HL-60 (cell line): ENCODE measurements around the gene UHRF2.

Experiments
- DNase-seq, 2 experiments: peaks; one replicate each; pipeline ENCODE4 v3.0.0-alpha.2; 2010 to 2020; ENCODE audit warnings: low read depth in 1 of 2, low spot score in 1 of 2
- H3K27ac ChIP-seq: fragments of 250-450 bp; sonication (Bioruptor Pico); replicated peaks from 2 replicates; pipeline ENCODE4 v1.5.1; 2020; ENCODE audit warnings: mild to moderate bottlenecking, moderate library complexity
- H3K27me3 ChIP-seq: fragments of 250-450 bp; sonication (Bioruptor Pico); 2 replicates; pipeline ENCODE4 v1.5.1; 2021; ENCODE audit warnings: mild to moderate bottlenecking, moderate library complexity; ENCODE audit not compliant: insufficient read depth, poor library complexity, severe bottlenecking
- H3K4me3 ChIP-seq: replicated peaks from 2 replicates; pipeline ENCODE4 v1.5.1; 2011; ENCODE audit warnings: mild to moderate bottlenecking, control low read depth, low read length; ENCODE audit not compliant: insufficient read depth
- CTCF ChIP-seq: IDR thresholded peaks from one replicate; pipeline ENCODE4 v1.5.1; 2011; ENCODE audit warnings: low read length, control low read depth, inconsistent platforms; ENCODE audit not compliant: insufficient read depth
- GABPA ChIP-seq: IDR thresholded peaks from 2 replicates; pipeline ENCODE4 v1.6.1; 2012; ENCODE audit warnings: low read depth
- POLR2AphosphoS5 ChIP-seq: IDR thresholded peaks from 2 replicates; pipeline ENCODE4 v1.6.1; 2012; ENCODE audit warnings: low read depth
- SPI1 ChIP-seq: IDR thresholded peaks from 2 replicates; pipeline ENCODE4 v1.6.1; 2012; ENCODE audit warnings: low read depth, mild to moderate bottlenecking, borderline replicate concordance
- TF ChIP-seq, protein P1 (sequence below): IDR thresholded peaks from 2 replicates; pipeline ENCODE4 v1.6.1; 2012; ENCODE audit warnings: low read depth; ENCODE audit not compliant: insufficient replicate concordance

The UHRF2 gene

GRCh38 chr9:6552498-6553121, 139.6 kb downstream of the UHRF2 start:
- TF ChIP-seq POLR2AphosphoS5 (no peak), SPI1 (no peak), CTCF (no peak)
- TF ChIP-seq, protein P1, sequence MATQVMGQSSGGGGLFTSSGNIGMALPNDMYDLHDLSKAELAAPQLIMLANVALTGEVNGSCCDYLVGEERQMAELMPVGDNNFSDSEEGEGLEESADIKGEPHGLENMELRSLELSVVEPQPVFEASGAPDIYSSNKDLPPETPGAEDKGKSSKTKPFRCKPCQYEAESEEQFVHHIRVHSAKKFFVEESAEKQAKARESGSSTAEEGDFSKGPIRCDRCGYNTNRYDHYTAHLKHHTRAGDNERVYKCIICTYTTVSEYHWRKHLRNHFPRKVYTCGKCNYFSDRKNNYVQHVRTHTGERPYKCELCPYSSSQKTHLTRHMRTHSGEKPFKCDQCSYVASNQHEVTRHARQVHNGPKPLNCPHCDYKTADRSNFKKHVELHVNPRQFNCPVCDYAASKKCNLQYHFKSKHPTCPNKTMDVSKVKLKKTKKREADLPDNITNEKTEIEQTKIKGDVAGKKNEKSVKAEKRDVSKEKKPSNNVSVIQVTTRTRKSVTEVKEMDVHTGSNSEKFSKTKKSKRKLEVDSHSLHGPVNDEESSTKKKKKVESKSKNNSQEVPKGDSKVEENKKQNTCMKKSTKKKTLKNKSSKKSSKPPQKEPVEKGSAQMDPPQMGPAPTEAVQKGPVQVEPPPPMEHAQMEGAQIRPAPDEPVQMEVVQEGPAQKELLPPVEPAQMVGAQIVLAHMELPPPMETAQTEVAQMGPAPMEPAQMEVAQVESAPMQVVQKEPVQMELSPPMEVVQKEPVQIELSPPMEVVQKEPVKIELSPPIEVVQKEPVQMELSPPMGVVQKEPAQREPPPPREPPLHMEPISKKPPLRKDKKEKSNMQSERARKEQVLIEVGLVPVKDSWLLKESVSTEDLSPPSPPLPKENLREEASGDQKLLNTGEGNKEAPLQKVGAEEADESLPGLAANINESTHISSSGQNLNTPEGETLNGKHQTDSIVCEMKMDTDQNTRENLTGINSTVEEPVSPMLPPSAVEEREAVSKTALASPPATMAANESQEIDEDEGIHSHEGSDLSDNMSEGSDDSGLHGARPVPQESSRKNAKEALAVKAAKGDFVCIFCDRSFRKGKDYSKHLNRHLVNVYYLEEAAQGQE, result no peak
- no peak for DNase-seq
- no peak overlapping the region for H3K4me3 ChIP-seq
- no peaks in the 10 kb centered on the region for H3K27me3 ChIP-seq
- H3K27ac ChIP-seq, result no peak overlapping the region

- no peak for DNase-seq
- Histone ChIP-seq H3K27me3 (no peaks in the 10 kb centered on the region), H3K27ac (no peak overlapping the region), H3K4me3 (no peak overlapping the region)
- TF ChIP-seq GABPA, result no peak
- TF ChIP-seq SPI1, result no peak
- TF ChIP-seq CTCF, result no peak
- TF ChIP-seq, protein P1, result no peak
- no peak for TF ChIP-seq POLR2AphosphoS5
Observed at GRCh38 chr9:6553866-6554265, 140.9 kb downstream of the UHRF2 start.
